GM12878 (cell line): ENCODE data around the gene DUSP10. TPM values are rescaled to one million over a fixed set of nuclear protein-coding genes. Genes with fewer than 3 reads are reported as not detected.

Source experiments
- BACH1 ChIP-seq: fragments of 450-650 bp; IDR thresholded peaks from 2 replicates; pipeline ENCODE4 v1.6.1; 2017; ENCODE audit warnings: mild to moderate bottlenecking, borderline replicate concordance
- BCL3 ChIP-seq: IDR thresholded peaks from 2 replicates; pipeline ENCODE4 v1.6.1; 2011; ENCODE audit warnings: borderline replicate concordance, low read depth, mild to moderate bottlenecking, moderate library complexity, low read length; ENCODE audit not compliant: insufficient read depth, poor library complexity, severe bottlenecking
- CBX3 ChIP-seq: fragments of 200-600 bp; sonication (generic); IDR thresholded peaks from 2 replicates; pipeline ENCODE4 v1.6.1; 2016; ENCODE audit warnings: low read depth, borderline replicate concordance
- CEBPB ChIP-seq, 2 experiments: fragments of 150-350 bp in 1 of 2; IDR thresholded peaks; 2 replicates each; pipeline ENCODE4 v1.6.1; 2012 to 2014; ENCODE audit warnings: low read depth in 2 of 2, low read length in 2 of 2, borderline replicate concordance in 1 of 2, inconsistent platforms in 1 of 2
- CHD2 ChIP-seq: IDR thresholded peaks from 2 replicates; pipeline ENCODE4 v1.6.1; 2011; ENCODE audit warnings: low read depth, low read length, improper control_type of control experiment, borderline replicate concordance
- DPF2 ChIP-seq: fragments of 450-650 bp; IDR thresholded peaks from 2 replicates; pipeline ENCODE4 v1.6.1; 2017; ENCODE audit warnings: mild to moderate bottlenecking
- E2F4 ChIP-seq: IDR thresholded peaks from 2 replicates; pipeline ENCODE4 v1.6.1; 2012; ENCODE audit warnings: low read depth, low read length, improper control_type of control experiment
- E2F8 ChIP-seq: fragments of 450-650 bp; IDR thresholded peaks from 2 replicates; pipeline ENCODE4 v1.6.1; 2018; ENCODE audit warnings: mild to moderate bottlenecking, low read depth, moderate library complexity; ENCODE audit not compliant: partially characterized antibody
- IRF4 ChIP-seq: IDR thresholded peaks from 2 replicates; pipeline ENCODE4 v1.6.1; 2011; ENCODE audit warnings: low read depth, low read length
- MLLT1 ChIP-seq: fragments of 450-650 bp; IDR thresholded peaks from 2 replicates; pipeline ENCODE4 v1.6.1; 2016; ENCODE audit warnings: mild to moderate bottlenecking
- MYC ChIP-seq: IDR thresholded peaks from 2 replicates; pipeline ENCODE4 v1.6.1; 2011; ENCODE audit warnings: mild to moderate bottlenecking, low read length, moderate library complexity, inconsistent platforms; ENCODE audit not compliant: insufficient read depth, insufficient replicate concordance, insufficient read length, severe bottlenecking
- NBN ChIP-seq: fragments of 450-650 bp; IDR thresholded peaks from 2 replicates; pipeline ENCODE4 v1.6.1; 2016
- NFIC ChIP-seq: IDR thresholded peaks from 2 replicates; pipeline ENCODE4 v1.6.1; 2012; ENCODE audit warnings: low read depth, mild to moderate bottlenecking, inconsistent platforms, low read length, moderate library complexity
- NR2F1 ChIP-seq: fragments of 450-650 bp; conservative IDR thresholded peaks from 2 replicates; pipeline ENCODE4 v1.6.1; 2017; ENCODE audit warnings: mild to moderate bottlenecking
- PAX5 ChIP-seq: IDR thresholded peaks from 2 replicates; pipeline ENCODE4 v1.6.1; 2011; ENCODE audit warnings: low read depth, low read length, borderline replicate concordance
- POLR2AphosphoS2 ChIP-seq: IDR thresholded peaks from 2 replicates; pipeline ENCODE4 v1.6.1; 2011; ENCODE audit warnings: low read depth, mild to moderate bottlenecking, low read length, improper control_type of control experiment, moderate library complexity
- RUNX3 ChIP-seq: IDR thresholded peaks from 2 replicates; pipeline ENCODE4 v1.6.1; 2012; ENCODE audit warnings: low read length, inconsistent platforms
- SMARCA5 ChIP-seq: fragments of 450-650 bp; IDR thresholded peaks from 2 replicates; pipeline ENCODE4 v1.6.1; 2017; ENCODE audit warnings: mild to moderate bottlenecking
- SP1 ChIP-seq: IDR thresholded peaks from one replicate; pipeline ENCODE4 v1.6.1; 2011; ENCODE audit warnings: low read depth, low read length
- SREBF1 ChIP-seq: IDR thresholded peaks from 2 replicates; pipeline ENCODE4 v1.6.1; 2012; ENCODE audit warnings: mild to moderate bottlenecking, low read length
- TBL1XR1 ChIP-seq: IDR thresholded peaks from 2 replicates; pipeline ENCODE4 v1.6.1; 2012; ENCODE audit warnings: low read depth, low read length, improper control_type of control experiment
- TCF12 ChIP-seq: IDR thresholded peaks from 2 replicates; pipeline ENCODE4 v1.6.1; 2011; ENCODE audit warnings: low read depth, mild to moderate bottlenecking, low read length
- USF2 ChIP-seq: IDR thresholded peaks from 2 replicates; pipeline ENCODE4 v1.6.1; 2011; ENCODE audit warnings: low read depth, low read length, improper control_type of control experiment, borderline replicate concordance
- ZNF217 ChIP-seq: fragments of 450-650 bp; IDR thresholded peaks from 2 replicates; pipeline ENCODE4 v1.6.1; 2017; ENCODE audit warnings: antibody characterized with exemption, mild to moderate bottlenecking
- polyA plus RNA-seq, 11 experiments: library from polyadenylated mRNA; depleted of rRNA in 4 of 11; unstranded in 6 of 11; stranded (reverse) in 5 of 11; fragments of >200 nt; fragmentation: Nextera tagmentation in 4 of 11; fragmentation: Illumina TruSeq in 1 of 11; extraction: Ambion mirVana in 4 of 11; extraction: Trizol in 1 of 11; gene quantifications; 1 replicate in 1 of 11; 2 replicates in 10 of 11; pipeline versions ENCODE4 v1.2.1 to v1.2.3, GENCODE V29; 2011 to 2016; ENCODE audit warnings: inconsistent platforms in 2 of 11, missing spikeins in 2 of 11, low read depth in 1 of 11
- total RNA-seq, 4 experiments: library from RNA; depleted of rRNA in 3 of 4; stranded (reverse); fragments of >200 nt in 3 of 4; fragmentation: Illumina TruSeq in 1 of 4; extraction: Trizol in 1 of 4; gene quantifications; 2 replicates each; pipeline versions ENCODE4 v1.2.1 to v1.2.3, GENCODE V29; 2013 to 2021

DUSP10 gene
- total and polyA plus RNA-seq, 10 of the 15 experiments (the other 5 are each of a cell fraction or from before 2014, with no cell fraction given) = 20.3 to 38.4 (median 27.8) TPM

GRCh38 chr1:221761354-221762002 is 19.6 kb upstream of the DUSP10 start (continued):
- TF ChIP-seq E2F8 (no peak), SREBF1 (no peak), MYC (no peak), DPF2 (peak; percentile 74), CHD2 (no peak), SMARCA5 (0 out of 2 replicates have a peak, but pooled peaks have one; percentile 79), E2F4 (no peak), IRF4 (peak; percentile 55; the same call in 1 of the 2 replicates), USF2 (no peak), CBX3 (no peak), CEBPB (IDR thresholded peaks at IDR 0.05; ENCODE audit: borderline replicate concordance in 1 of 2, low read depth in 2 of 2, low read length in 2 of 2) (0 out of 4 replicates have a peak, but pooled peaks of 1 of the 2 experiments have one; percentile 16), MLLT1 (peak; percentile 44; the same call in 1 of the 2 replicates), BACH1 (no peak), TCF12 (peak; percentile 75), ZNF217 (peak; percentile 82; the same call in 1 of the 2 replicates), PAX5 (no peak; the same call in 1 of the 2 replicates), NR2F1 (peak; percentile 71), NBN (peak; percentile 64; the same call in 1 of the 2 replicates), TBL1XR1 (peak; percentile 19; the same call in 1 of the 2 replicates), BCL3 (peak; percentile 40), NFIC (peak; percentile 93), SP1 (no peak), POLR2AphosphoS2 (no peak), RUNX3 (peak; percentile 91)
